ENCODE results near the gene LY6G6D. TPM values are rescaled to one million over a fixed set of nuclear protein-coding genes. Genes with fewer than 3 reads are reported as not detected.
A peak's percentile ranks its signal among the peaks of the same experiment; 100 is the strongest.

The LY6G6D gene
- total and polyA plus RNA-seq, 2 of the 13 experiments (the other 11 are each of a cell fraction or from before 2014, with no cell fraction given): not detected

DNA sequence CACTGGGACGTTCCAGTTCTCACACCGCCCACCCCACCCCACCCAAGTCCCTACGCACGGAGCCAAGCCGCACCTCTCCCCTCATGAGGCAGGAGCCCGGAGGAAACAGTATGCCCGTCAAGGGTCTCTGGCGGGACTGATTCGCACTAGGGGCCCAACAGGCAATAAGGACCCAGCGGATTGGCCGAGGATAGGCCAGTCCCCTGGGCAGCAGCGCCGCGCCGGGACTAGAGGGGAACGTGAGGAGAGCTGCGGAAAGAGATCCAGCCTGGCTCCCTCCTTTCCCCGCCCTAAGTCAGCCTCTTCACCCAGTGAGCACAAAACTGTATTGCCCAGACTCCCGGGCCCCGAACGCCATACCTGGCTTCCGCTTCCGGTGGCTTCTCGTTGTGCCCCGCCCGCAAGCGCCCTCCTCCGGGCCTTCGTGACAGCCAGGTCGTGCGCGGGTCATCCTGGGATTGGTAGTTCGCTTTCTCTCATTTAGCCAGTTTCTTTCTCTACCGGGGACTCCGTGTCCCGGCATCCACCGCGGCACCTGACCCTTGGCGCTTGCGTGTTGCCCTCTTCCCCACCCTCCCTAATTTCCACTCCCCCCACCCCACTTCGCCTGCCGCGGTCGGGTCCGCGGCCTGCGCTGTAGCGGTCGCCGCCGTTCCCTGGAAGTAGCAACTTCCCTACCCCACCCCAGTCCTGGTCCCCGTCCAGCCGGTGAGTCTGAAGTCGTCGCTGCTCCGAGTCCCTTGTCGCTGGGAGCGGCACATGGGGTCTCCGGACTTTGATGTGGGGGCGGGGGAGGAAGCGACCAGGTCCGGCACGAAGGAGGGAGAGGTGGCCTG is 49.4 kb upstream of the LY6G6D start, which contains the start of gene CSNK2B (continued):
- TF ChIP-seq ZSCAN5A (CRISPR knock-in tag; IDR thresholded peaks at IDR 0.05; ENCODE audit: borderline replicate concordance) (peak; percentile 38), HOXD1 (CRISPR knock-in tag; IDR thresholded peaks at IDR 0.05) (no peak; the same call in 1 of the 2 replicates), FOXC1 (CRISPR knock-in tag; IDR thresholded peaks at IDR 0.05; ENCODE audit: borderline replicate concordance) (no peak; the same call in 1 of the 2 replicates), RAD51 (IDR thresholded peaks at IDR 0.05; ENCODE audit: borderline replicate concordance) (no peak), MIER3 (CRISPR knock-in tag; IDR thresholded peaks at IDR 0.05; ENCODE audit: borderline replicate concordance) (peak; percentile 73; the same call in 1 of the 2 replicates), SATB2 (CRISPR knock-in tag; IDR thresholded peaks at IDR 0.05) (no peak), TP53 (CRISPR knock-in tag; conservative IDR thresholded peaks at IDR 0.05) (peak; percentile 58), ZNF614 (CRISPR knock-in tag; IDR thresholded peaks at IDR 0.05; ENCODE audit: borderline replicate concordance) (peak; percentile 50; the same call in 1 of the 2 replicates), GATAD1 (CRISPR knock-in tag; IDR thresholded peaks at IDR 0.05) (peak; percentile 92), NR2F2 (IDR thresholded peaks at IDR 0.05; ENCODE audit: borderline replicate concordance, low read depth) (peak; percentile 44; the same call in 1 of the 2 replicates), MEIS2 (CRISPR knock-in tag; IDR thresholded peaks at IDR 0.05) (peak; percentile 84), RFX1 (IDR thresholded peaks at IDR 0.05) (no peak)
- TF ChIP-seq, protein P1, sequence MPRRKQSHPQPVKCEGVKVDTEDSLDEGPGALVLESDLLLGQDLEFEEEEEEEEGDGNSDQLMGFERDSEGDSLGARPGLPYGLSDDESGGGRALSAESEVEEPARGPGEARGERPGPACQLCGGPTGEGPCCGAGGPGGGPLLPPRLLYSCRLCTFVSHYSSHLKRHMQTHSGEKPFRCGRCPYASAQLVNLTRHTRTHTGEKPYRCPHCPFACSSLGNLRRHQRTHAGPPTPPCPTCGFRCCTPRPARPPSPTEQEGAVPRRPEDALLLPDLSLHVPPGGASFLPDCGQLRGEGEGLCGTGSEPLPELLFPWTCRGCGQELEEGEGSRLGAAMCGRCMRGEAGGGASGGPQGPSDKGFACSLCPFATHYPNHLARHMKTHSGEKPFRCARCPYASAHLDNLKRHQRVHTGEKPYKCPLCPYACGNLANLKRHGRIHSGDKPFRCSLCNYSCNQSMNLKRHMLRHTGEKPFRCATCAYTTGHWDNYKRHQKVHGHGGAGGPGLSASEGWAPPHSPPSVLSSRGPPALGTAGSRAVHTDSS (CRISPR knock-in tag; conservative IDR thresholded peaks at IDR 0.05): no peak; the same call in 1 of the 2 replicates
- TF ChIP-seq, protein P2, sequence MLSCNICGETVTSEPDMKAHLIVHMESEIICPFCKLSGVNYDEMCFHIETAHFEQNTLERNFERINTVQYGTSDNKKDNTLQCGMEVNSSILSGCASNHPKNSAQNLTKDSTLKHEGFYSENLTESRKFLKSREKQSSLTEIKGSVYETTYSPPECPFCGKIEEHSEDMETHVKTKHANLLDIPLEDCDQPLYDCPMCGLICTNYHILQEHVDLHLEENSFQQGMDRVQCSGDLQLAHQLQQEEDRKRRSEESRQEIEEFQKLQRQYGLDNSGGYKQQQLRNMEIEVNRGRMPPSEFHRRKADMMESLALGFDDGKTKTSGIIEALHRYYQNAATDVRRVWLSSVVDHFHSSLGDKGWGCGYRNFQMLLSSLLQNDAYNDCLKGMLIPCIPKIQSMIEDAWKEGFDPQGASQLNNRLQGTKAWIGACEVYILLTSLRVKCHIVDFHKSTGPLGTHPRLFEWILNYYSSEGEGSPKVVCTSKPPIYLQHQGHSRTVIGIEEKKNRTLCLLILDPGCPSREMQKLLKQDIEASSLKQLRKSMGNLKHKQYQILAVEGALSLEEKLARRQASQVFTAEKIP (CRISPR knock-in tag; IDR thresholded peaks at IDR 0.05; ENCODE audit: borderline replicate concordance): no peak
- TF ChIP-seq, protein P3, sequence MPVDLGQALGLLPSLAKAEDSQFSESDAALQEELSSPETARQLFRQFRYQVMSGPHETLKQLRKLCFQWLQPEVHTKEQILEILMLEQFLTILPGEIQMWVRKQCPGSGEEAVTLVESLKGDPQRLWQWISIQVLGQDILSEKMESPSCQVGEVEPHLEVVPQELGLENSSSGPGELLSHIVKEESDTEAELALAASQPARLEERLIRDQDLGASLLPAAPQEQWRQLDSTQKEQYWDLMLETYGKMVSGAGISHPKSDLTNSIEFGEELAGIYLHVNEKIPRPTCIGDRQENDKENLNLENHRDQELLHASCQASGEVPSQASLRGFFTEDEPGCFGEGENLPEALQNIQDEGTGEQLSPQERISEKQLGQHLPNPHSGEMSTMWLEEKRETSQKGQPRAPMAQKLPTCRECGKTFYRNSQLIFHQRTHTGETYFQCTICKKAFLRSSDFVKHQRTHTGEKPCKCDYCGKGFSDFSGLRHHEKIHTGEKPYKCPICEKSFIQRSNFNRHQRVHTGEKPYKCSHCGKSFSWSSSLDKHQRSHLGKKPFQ (CRISPR knock-in tag; IDR thresholded peaks at IDR 0.05; ENCODE audit: insufficient replicate concordance): peak; percentile 74
- TF ChIP-seq, protein P4, sequence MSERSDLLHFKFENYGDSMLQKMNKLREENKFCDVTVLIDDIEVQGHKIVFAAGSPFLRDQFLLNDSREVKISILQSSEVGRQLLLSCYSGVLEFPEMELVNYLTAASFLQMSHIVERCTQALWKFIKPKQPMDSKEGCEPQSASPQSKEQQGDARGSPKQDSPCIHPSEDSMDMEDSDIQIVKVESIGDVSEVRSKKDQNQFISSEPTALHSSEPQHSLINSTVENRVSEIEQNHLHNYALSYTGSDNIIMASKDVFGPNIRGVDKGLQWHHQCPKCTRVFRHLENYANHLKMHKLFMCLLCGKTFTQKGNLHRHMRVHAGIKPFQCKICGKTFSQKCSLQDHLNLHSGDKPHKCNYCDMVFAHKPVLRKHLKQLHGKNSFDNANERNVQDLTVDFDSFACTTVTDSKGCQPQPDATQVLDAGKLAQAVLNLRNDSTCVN (CRISPR knock-in tag; IDR thresholded peaks at IDR 0.05; ENCODE audit: borderline replicate concordance): peak; percentile 56; the same call in 1 of the 2 replicates
- TF ChIP-seq, protein P5, sequence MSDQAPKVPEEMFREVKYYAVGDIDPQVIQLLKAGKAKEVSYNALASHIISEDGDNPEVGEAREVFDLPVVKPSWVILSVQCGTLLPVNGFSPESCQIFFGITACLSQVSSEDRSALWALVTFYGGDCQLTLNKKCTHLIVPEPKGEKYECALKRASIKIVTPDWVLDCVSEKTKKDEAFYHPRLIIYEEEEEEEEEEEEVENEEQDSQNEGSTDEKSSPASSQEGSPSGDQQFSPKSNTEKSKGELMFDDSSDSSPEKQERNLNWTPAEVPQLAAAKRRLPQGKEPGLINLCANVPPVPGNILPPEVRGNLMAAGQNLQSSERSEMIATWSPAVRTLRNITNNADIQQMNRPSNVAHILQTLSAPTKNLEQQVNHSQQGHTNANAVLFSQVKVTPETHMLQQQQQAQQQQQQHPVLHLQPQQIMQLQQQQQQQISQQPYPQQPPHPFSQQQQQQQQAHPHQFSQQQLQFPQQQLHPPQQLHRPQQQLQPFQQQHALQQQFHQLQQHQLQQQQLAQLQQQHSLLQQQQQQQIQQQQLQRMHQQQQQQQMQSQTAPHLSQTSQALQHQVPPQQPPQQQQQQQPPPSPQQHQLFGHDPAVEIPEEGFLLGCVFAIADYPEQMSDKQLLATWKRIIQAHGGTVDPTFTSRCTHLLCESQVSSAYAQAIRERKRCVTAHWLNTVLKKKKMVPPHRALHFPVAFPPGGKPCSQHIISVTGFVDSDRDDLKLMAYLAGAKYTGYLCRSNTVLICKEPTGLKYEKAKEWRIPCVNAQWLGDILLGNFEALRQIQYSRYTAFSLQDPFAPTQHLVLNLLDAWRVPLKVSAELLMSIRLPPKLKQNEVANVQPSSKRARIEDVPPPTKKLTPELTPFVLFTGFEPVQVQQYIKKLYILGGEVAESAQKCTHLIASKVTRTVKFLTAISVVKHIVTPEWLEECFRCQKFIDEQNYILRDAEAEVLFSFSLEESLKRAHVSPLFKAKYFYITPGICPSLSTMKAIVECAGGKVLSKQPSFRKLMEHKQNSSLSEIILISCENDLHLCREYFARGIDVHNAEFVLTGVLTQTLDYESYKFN (CRISPR knock-in tag; conservative IDR thresholded peaks at IDR 0.05): peak; percentile 44

Measured in HepG2 (cell line).